IPS DF 4.7 (cell line): ENCODE measurements around the gene SPRN.
"Not testable (repeated sequence)": the region's sequence is repeated elsewhere in the genome, so short reads cannot be mapped to it uniquely, and the experiment has no call there.

Source experiments
- DNase-seq: peaks from one replicate; pipeline ENCODE4 v3.0.0-alpha.2; 2013; ENCODE audit warnings: low spot score; ENCODE audit errors: extremely low read depth

SPRN gene

GRCh38 chr10:133388973-133389818, 35.2 kb downstream of the SPRN start:
- DNase-seq: no peak

- no peak for DNase-seq
Observed at GRCh38 chr10:133388236-133388972, 36.0 kb downstream of the SPRN start.

GRCh38 chr10:133386951-133387350, 37.5 kb downstream of the SPRN start:
- not testable (repeated sequence) for DNase-seq

- no peak for DNase-seq
Observed at GRCh38 chr10:133385214-133385613, 39.2 kb downstream of the SPRN start.

- no peak for DNase-seq
Observed at GRCh38 chr10:133384071-133384470, 40.4 kb downstream of the SPRN start.

GRCh38 chr10:133383551-133383950, 40.9 kb downstream of the SPRN start:
- DNase-seq: no peak

GRCh38 chr10:133381036-133381435, 43.4 kb downstream of the SPRN start:
- DNase-seq: no peak

- DNase-seq: no peak
Observed at GRCh38 chr10:133379801-133380666, 44.4 kb downstream of the SPRN start.

- no peak for DNase-seq
Observed at GRCh38 chr10:133379152-133379800, 45.1 kb downstream of the SPRN start, which contains the start of gene PAOX. PAOX (plus strand) TSS chr10:133379262; CDS start chr10:133379317, 55 bp downstream.

- no peak for DNase-seq
Observed at GRCh38 chr10:133378251-133379096, 46.0 kb downstream of the SPRN start.

GRCh38 chr10:133377818-133378250, 46.6 kb downstream of the SPRN start:
- DNase-seq: no peak

GRCh38 chr10:133377025-133377817, 47.2 kb downstream of the SPRN start:
- no peak for DNase-seq

- not testable (repeated sequence) for DNase-seq
Observed at GRCh38 chr10:133376183-133376582, 48.2 kb downstream of the SPRN start.

- DNase-seq: no peak
Observed at GRCh38 chr10:133375357-133376115, 48.9 kb downstream of the SPRN start.

- DNase-seq: no peak
Observed at GRCh38 chr10:133373174-133374090, 51.0 kb downstream of the SPRN start, which contains the start of gene ECHS1. ECHS1 (minus strand) TSS chr10:133373354; CDS start chr10:133373333, 21 bp downstream.

GRCh38 chr10:133372507-133372906, 51.9 kb downstream of the SPRN start:
- no peak for DNase-seq
